GM12801 (cell line): ENCODE data around the gene HFE.

Experiments used
- TF ChIP-seq, protein P1 (sequence below): IDR thresholded peaks from one replicate; pipeline ENCODE4 v1.5.1; 2011; ENCODE audit warnings: control low read depth; ENCODE audit not compliant: insufficient read length; ENCODE audit errors: extremely low read depth

Gene HFE

DNA sequence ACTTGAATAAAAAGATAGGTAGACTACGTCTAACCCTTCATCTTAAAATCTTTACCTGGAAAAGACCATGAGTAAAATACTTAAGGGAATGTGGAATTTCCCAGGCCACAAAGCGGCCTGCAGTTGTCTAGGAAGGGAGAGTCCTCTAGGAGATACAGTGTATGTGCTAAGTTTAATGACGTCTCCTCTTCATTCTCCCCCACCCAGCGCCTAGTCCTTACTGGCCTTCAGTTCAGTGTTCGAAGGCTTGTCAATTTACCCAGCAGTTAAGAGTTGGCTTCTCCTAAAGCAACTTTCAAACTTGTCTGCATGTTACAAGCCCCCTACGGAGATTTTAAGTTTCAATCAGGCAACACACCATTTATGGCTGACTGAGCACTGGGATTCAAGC lies 35.2 kb downstream of the HFE start:
- TF ChIP-seq, protein P1, sequence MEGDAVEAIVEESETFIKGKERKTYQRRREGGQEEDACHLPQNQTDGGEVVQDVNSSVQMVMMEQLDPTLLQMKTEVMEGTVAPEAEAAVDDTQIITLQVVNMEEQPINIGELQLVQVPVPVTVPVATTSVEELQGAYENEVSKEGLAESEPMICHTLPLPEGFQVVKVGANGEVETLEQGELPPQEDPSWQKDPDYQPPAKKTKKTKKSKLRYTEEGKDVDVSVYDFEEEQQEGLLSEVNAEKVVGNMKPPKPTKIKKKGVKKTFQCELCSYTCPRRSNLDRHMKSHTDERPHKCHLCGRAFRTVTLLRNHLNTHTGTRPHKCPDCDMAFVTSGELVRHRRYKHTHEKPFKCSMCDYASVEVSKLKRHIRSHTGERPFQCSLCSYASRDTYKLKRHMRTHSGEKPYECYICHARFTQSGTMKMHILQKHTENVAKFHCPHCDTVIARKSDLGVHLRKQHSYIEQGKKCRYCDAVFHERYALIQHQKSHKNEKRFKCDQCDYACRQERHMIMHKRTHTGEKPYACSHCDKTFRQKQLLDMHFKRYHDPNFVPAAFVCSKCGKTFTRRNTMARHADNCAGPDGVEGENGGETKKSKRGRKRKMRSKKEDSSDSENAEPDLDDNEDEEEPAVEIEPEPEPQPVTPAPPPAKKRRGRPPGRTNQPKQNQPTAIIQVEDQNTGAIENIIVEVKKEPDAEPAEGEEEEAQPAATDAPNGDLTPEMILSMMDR, result no peak

DNA sequence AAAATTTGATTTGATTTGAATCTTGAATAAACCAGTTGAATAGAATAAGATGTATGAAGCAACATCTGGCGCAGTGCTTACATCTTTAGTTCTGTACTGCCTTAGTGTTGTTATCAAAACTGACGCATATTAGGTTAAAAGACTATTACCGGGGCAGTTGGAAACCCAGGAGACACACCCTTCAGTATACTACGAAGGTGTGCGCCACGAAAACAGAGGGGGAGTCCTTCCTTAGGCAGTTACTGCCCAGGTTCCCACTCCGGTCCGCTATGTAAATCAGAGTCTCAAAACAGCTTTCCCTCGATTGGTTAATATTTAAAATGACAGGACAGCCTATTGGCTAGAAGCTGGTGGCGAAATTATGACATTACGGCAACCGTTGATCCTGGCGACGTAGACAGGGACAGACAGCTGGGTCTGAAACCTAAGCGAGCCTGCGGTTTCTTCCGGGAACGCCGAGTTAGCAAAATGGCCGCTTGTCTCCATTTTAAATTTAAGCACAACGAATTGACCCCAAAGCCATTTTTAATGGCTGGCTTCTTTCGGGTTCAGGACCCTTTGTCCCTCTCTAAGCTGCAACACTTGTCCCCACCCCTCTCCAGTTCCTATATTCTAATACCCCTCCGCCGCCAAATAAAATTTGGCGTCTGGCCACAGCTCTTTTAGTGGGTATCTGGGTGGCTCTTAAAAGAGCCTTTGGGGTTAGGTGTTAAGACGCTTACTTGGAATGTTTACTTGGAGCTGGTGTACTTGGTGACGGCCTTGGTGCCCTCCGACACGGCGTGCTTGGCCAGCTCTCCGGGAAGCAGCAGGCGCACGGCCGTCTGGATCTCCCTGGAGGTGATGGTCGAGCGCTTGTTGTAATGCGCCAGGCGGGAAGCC lies 35.8 kb downstream of the HFE start:
- TF ChIP-seq, protein P1, result no peak

DNA sequence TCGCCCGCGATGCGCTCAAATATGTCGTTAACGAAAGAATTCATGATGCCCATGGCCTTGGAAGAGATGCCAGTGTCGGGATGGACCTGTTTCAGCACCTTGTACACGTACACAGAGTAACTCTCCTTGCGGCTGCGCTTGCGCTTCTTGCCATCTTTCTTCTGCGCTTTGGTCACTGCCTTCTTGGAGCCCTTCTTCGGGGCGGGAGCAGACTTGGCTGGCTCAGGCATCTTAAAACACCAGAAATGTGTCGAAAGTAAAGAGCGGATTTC lies 36.4 kb downstream of the HFE start:
- TF ChIP-seq, protein P1, result no peak

DNA sequence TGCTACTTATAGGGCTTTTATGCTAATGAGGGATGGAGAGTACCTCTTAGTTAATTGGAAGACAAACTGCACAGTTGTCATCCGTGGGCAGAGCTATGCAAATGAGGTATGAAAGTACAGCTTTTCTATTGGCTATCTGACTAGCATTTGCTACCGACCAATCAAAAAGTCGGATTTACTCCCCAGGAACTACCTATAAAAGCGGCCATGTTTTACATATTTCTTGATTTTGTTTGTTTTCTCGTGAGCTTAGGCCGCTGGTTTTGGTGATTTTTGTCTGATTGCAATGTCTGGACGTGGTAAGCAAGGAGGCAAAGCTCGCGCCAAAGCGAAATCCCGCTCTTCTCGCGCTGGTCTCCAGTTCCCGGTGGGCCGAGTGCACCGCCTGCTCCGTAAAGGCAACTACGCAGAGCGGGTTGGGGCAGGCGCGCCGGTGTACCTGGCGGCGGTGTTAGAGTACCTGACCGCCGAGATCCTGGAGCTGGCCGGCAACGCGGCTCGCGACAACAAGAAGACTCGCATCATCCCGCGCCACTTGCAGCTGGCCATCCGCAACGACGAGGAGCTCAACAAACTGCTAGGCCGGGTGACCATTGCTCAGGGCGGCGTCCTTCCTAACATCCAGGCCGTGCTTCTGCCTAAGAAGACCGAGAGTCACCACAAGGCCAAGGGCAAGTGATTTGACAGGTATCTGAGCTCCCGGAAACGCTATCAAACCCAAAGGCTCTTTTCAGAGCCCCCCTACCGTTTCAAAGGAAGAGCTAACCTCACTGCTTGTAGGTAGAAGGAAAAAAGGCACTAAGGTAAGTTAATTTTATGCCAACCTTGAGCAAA lies 36.9 kb downstream of the HFE start:
- TF ChIP-seq, protein P1, result no peak

DNA sequence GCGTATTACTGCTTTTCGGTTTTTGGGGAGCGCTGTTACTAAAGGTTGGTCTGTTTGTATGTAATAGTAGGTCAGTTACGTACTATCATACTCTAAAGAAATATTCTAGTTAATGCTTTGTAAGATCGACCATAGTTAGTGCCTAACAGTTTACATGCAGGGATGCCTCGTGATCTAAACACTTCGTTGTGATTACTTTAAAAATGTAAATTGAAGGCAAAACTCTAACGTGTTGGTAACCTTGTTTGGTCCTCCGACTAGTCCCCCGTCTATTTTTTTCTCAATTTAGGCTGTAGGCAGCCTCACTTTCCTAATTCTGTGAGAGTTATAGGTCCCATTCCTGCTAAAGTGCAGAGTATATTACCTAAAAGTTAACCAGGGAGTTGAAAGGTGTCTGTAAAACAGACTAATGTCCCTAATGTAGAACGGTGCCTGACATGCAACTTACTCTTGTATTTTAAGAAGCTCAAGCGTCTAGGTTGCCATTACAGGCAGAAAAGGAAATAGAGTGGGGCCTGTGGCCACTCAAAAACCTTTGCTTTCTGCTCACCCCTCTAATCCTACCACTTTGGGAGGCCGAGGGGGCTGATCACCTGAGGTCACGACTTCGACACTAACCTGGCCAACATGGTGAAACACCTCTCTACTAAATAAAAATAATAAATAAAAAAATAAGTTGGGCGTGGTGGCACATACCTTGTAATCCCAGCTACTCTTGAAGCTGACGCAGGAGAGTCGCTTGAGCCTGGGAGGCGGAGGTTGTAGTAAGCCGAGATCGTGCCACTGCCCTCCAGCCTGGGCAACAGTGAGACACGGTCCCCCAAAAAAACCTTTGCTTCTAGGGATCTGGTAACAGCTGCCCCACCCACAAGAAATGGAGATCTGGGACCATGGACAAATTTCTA lies 37.8 kb downstream of the HFE start:
- TF ChIP-seq, protein P1, result no peak

DNA sequence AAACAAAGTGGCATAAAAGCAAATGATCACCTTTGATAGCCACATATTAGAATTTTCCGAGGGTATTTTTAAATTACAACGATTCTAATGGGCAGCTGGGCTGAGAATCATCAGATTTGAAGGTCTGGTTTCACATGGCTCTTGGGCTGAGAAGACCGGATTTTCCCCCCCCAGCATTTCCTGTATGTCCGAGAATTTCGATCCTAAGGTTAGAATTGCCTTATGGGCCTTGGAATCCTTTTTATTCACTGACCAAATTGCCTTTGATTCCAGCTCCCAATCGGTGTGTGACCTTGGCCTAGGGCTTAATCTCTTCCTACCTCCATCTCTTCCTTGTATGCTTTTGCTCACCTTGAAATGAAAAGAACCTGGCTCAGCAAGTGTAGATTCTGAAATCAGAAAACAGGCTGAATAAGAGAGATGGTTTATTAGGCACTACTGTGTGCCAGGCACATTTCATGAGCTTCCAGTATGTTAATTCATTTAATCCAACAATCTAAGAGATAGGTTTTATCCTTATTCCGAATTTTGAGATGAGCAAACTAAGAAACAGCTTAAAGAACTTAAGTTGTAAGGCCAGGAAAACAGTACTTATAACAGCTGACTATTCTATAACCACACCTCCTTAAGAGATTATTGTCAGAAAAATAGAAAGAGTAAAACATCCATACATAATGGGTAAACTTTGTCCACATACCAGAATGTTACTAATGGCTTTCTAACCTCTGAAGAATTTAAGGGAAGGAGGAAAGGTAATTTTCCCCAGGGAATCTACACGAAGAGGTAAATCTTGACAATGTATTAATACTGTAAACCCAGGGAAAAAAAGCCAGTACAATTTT lies 39.4 kb downstream of the HFE start:
- TF ChIP-seq, protein P1, result no peak
